Middle frontal gyrus (tissue), 1 donor: ENCODE results near the gene HECTD4.

Experiments used
- DNase-seq: peaks from one replicate; pipeline ENCODE4 v3.0.0-alpha.2; 2015; ENCODE audit warnings: low spot score; ENCODE audit errors: extremely low spot score

HECTD4 gene

GRCh38 chr12:112216223-112216622 is 166.0 kb downstream of the HECTD4 start:
- DNase-seq = no peak

GRCh38 chr12:112214064-112214463 is 168.2 kb downstream of the HECTD4 start:
- no peak for DNase-seq

DNA sequence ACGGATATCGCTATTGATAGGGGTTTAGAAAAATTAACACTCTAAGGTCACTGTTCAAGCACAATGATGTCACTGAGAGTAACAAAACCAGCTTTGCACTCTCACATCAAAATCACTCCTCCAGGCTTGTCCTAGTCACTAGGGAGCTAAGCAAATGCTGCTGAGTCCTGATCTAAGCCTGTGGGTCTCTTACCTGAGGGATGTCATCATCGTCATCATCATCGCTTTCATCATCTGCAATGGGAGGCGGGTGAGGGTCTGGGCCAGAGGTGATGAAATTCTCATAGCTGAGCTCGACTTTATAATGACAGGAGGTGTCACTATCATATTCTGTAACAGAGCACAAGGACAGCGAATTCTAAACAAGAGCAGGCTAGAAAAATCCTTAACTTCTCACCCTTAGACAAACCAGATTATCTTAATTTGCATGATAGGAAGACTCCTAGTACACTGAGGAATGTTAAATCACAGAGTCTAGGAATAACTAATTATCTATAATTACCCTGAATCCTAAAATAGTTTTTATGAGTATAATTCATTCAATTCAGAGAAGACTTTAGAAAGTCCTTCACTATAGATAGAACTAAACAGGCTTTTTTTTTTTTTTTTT is 173.8 kb downstream of the HECTD4 start:
- DNase-seq = no peak

DNA sequence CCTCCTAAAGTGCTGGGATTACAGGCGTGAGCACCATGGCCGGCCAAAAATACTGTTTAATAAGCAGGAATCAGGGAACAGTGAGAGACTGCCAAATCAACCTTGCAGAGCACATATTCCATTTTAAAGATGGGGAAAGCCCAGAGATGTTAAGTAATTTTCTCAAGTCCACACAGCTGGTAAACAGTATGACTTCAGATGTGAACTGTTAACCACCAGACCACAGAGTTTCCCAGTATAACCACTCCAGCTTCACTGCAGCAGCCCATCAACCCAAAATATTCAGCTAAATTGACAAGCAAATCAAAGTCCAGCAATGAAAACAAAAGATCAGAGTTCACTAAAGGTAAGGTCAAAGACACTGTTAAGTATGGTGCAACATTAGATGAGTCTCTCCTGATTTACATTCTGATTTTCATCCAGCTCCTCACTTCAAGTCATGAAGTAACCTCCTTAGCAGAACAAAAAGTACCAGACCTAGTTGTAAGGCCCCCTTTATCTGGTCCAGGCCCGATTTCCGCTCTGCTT is 174.8 kb downstream of the HECTD4 start:
- no peak for DNase-seq

GRCh38 chr12:112206944-112207343 is 175.3 kb downstream of the HECTD4 start:
- DNase-seq = no peak

GRCh38 chr12:112199136-112199535 is 183.1 kb downstream of the HECTD4 start:
- no peak for DNase-seq

GRCh38 chr12:112198120-112198733 is 184.0 kb downstream of the HECTD4 start:
- DNase-seq = no peak

DNA sequence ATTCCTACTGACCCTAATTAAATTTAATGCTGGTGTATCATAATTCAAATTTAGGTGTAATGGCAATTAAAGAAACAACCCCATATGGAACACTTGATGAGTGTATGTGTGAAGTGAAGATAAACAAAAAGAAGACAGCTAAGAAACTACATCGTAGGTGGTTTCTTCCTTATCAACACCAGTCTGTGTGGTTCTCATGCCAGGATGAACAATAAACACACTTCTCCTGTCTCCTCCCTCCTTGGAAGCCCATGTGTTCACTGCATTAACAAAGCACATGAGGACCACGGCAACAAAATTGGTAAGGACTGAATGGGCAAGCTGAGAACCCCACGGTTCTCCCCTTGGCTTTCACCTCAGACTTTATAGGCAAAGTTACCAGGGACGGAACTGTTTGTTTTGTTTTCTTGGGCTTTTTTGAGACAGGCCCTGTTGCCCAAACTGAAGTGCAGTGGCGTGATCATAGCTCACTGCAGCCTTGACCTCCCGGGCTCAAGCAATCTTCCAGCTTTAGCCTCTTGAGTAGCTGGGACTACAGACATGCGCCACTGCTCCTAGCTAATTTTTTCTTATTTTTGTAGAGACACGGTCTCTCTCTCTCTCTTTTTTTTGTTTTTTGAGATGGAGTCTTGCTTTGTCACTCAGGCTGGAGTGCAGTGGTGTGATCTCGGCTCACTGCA is 185.9 kb downstream of the HECTD4 start:
- no peak for DNase-seq

- DNase-seq = no peak
These were observed 187.5 kb downstream of the HECTD4 start for GRCh38 chr12:112194601-112195247.

GRCh38 chr12:112192475-112192874 is 189.8 kb downstream of the HECTD4 start:
- DNase-seq = no peak

DNA sequence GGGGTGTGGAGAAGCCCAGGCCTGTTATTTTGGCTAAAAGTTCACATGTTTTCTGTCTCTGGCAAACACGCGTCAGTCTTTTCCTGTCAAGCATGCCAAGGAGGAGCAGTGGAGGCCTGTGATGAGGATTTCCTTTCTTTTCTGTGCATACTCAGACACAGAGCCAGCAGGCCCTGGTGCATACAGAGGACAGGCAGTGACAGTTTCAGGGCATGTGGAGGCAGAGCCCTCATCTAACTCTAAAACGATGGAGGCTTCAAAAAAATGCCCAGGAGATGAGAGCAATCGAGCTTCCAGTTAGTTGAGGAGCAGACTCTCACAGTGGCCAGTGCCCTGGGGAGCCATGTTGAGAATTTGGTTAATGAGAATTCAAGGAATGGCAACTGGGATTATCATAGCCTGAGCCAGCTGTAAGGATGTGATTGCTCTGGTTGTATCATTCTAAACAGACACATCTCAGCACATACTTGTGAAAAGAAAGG is 190.3 kb downstream of the HECTD4 start:
- no peak for DNase-seq

DNA sequence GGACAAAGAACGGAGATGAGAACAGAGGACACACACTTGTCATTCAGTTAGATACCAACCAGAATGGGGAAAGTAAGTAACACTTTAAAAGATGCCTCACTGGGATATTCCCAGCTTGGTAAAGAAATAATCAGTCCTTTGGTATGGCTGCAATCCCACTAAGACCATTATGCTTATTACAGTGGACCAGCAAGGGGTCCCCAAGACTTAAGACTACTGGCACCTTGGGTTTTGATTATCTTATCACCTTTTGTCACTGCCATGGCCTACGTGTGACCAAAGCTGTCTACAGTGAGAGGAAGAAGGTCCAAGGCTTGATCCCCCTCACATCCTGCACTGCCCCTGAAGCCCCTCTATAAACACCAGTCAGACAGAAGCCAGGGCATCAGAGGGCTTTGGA is 191.0 kb downstream of the HECTD4 start:
- DNase-seq = no peak

- DNase-seq = no peak
These were observed 191.8 kb downstream of the HECTD4 start for GRCh38 chr12:112190231-112191025.

GRCh38 chr12:112188130-112188830 is 194.0 kb downstream of the HECTD4 start:
- DNase-seq = no peak

DNA sequence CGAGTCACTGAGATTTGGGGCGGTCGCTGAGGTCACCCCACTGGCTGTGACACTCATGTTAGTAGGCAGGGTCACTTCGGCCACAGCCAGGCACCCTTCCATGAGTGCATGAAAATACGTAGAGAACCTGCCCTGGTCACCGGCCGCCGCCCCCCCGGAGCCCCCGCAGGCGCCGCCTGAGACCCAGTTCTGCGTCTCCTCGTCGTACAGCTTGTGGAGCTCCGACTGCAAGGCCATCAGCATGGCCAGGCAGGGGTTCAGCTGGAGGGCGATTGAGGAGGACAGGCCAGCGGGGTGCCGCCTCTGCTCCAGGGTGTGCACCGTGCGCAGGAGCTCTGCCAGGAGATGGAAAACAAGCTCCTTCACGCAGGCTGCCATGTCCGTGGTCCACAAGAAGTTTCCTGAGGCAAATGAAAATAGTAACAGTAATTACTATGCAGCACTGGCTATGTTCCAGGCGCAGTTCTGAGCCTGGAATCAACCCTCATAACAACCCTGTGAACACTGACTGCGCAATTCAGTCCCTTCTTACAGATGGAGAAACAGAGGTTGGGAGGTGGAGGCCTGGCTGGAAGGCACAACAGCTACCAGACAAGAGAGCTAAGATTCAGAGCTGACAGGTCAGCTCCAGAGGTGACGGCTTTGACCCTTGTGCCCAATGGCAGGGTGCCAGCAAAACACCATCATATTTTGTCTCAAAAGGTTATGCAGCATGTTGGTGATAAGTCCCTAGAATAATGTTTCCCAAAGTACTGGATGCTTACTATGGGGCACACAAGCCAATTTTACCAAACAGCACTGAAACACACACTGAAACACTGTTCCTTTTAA is 196.9 kb downstream of the HECTD4 start:
- DNase-seq = peak; percentile 13

DNA sequence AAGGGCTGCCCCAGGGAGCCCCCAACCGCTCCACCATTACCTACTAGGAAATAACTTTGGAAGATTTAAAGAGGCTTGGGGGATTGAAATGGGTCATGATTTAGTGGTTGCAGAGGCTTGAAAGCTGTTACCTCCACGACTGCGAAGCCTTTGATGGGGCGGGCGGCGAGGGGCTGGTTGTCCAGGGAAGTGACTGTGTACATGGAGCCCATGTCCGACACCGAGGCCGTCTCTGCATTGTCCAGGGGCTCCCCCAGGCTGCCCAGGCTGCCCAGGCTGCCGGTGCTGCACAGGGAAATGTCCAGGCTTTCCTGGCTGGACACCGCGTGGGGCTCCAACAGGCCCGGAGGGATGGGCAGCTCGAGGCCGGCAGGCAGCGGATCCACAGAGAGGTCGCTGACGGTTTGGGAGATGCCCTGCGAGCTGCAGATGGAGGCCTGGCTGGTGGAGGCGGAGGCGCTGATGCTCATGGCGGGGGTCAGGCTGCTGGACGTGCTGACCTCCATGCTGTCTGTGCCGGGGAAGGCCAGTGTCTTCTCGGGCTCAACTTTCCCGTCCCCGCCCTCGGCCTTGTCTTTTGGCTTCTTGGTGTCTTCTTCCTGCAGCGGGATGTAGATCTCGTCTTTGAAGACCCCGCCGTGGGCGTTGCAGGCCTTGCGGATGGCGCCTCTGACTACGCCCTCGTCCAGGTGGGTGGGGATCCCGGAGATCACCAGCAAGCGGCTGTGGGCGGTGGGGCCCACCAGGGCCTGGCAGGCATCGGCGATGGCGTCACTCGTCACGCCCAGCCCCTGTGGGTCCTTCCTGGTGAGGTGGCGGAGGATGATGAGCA is 198.0 kb downstream of the HECTD4 start:
- no peak for DNase-seq

DNA sequence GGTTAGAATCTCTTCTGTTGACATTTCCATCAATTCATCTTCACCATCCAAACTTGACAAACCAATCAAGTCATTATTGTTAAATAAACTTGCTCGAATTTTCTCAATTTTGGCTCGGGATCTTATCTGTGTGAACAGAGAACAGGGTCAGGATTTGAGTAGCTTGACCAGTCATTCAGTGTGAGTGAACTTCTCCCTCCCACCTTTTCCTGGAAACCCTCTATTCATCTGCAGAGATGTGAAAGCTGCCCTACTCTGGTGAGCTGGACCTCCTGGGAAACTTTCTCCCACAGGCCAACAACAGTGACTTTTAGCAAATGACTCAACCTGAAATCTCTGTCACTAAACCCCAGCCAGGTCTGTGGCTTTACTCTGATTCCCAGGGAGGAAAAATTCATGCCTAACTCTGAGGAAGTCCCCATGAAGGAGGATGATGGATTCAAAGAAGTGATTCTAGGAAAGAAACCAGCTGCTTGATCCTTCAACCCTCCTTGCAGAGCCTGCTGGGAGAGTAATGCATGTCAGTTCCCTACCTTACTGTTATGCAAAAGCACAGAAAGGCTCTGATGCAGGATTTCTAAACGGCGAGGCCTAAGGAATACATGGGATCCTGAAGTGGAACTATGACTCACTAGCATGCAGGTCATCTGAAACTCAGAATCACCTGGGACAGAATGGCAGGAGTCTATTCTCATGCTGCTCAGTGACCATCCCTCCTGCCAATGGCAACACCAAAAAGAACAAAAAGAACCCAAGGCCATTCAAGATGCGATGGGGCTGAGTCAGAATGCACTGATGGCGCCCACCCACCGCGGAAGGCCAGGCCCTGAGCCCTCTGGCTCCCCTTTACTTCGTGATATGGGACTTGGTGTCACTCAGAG is 198.8 kb downstream of the HECTD4 start:
- peak; percentile 4 for DNase-seq

- DNase-seq = peak; percentile 81
These were observed 199.7 kb downstream of the HECTD4 start for GRCh38 chr12:112182499-112182898.
